Measurements from ENCODE around the gene DOP1A.
"Not testable (repeated sequence)": the region's sequence is repeated elsewhere in the genome, so short reads cannot be mapped to it uniquely, and the experiment has no call there.

The DOP1A gene

GRCh38 chr6:83180426-83180950 is 113.0 kb downstream of the DOP1A start:
- DNase-seq (ENCODE audit: extremely low spot score) = no peak

GRCh38 chr6:83182114-83182513 is 114.6 kb downstream of the DOP1A start:
- TF ChIP-seq CTBP1 (IDR thresholded peaks at IDR 0.05; ENCODE audit: borderline replicate concordance) (no peak), BHLHE40 (IDR thresholded peaks at IDR 0.05; ENCODE audit: borderline replicate concordance) (no peak), LEF1 (IDR thresholded peaks at IDR 0.05; ENCODE audit: borderline replicate concordance) (no peak), L3MBTL2 (conservative IDR thresholded peaks at IDR 0.05) (no peak), FOXK2 (IDR thresholded peaks at IDR 0.05) (no peak), ZNF384 (IDR thresholded peaks at IDR 0.05) (no peak), HDGF (IDR thresholded peaks at IDR 0.05; ENCODE audit: borderline replicate concordance) (no peak), ELF4 (IDR thresholded peaks at IDR 0.05) (no peak)
- TF ChIP-seq, protein P1, sequence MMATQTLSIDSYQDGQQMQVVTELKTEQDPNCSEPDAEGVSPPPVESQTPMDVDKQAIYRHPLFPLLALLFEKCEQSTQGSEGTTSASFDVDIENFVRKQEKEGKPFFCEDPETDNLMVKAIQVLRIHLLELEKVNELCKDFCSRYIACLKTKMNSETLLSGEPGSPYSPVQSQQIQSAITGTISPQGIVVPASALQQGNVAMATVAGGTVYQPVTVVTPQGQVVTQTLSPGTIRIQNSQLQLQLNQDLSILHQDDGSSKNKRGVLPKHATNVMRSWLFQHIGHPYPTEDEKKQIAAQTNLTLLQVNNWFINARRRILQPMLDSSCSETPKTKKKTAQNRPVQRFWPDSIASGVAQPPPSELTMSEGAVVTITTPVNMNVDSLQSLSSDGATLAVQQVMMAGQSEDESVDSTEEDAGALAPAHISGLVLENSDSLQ (IDR thresholded peaks at IDR 0.05) = no peak
- ChIA-PET POLR2A (interaction anchor here (1.3 kb wide), 1 partner anchor 11 kb away, joined by 4 read pairs; the partner anchor contains the start of genes PGM3 and RWDD2A), CTCF (no interaction called here)
- no peak for DNase-seq (ENCODE audit: extremely low spot score)

More at GRCh38 chr6:83180426-83180950, 113.0 kb downstream of the DOP1A start:
- TF ChIP-seq FOXA1 (IDR thresholded peaks at IDR 0.05) (no peak), FOXK2 (IDR thresholded peaks at IDR 0.05) (no peak), NFRKB (IDR thresholded peaks at IDR 0.05) (no peak), TARDBP (IDR thresholded peaks at IDR 0.05) (no peak), LEF1 (IDR thresholded peaks at IDR 0.05; ENCODE audit: borderline replicate concordance) (no peak), ZNF384 (IDR thresholded peaks at IDR 0.05) (no peak), CTBP1 (IDR thresholded peaks at IDR 0.05; ENCODE audit: borderline replicate concordance) (no peak), ARNT (IDR thresholded peaks at IDR 0.05) (no peak), SUZ12 (IDR thresholded peaks at IDR 0.05) (no peak), FOXM1 (IDR thresholded peaks at IDR 0.05; ENCODE audit: borderline replicate concordance) (no peak), BHLHE40 (IDR thresholded peaks at IDR 0.05; ENCODE audit: borderline replicate concordance) (no peak), SP1 (IDR thresholded peaks at IDR 0.05) (no peak), ELF4 (IDR thresholded peaks at IDR 0.05) (no peak), HDGF (IDR thresholded peaks at IDR 0.05; ENCODE audit: borderline replicate concordance) (no peak), L3MBTL2 (conservative IDR thresholded peaks at IDR 0.05) (no peak)
- TF ChIP-seq, protein P1 (IDR thresholded peaks at IDR 0.05) = no peak
- POLR2A ChIA-PET = no interaction called here
- CTCF ChIA-PET = no interaction called here

GRCh38 chr6:83183082-83183828 is 115.8 kb downstream of the DOP1A start:
- CTCF ChIA-PET = interaction anchor here (0.6 kb wide), 1 partner anchor 129 kb away, joined by 4 read pairs; no protein-coding TSS in a partner anchor
- TF ChIP-seq LEF1 (IDR thresholded peaks at IDR 0.05; ENCODE audit: borderline replicate concordance) = no peak
- POLR2A ChIA-PET = no interaction called here
- DNase-seq (ENCODE audit: extremely low spot score) = no peak

DNA sequence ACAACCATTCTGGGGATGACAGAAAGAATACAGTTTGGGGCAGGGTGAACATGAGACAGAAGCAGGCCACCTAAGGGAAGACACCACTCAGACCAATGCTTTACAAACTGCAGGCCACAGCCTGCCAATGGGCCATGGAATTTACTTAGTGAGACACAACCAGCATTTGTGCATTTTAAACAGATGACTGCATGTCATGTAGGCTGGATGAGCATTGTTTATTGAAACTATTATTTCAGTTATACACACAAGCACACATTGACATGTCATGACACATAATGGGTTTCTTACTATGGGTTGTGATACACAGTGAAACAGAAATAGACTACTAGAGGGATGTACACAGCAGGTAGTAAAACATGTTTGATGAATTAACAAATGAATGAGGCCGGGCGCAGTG is 117.6 kb downstream of the DOP1A start:
- no peak for DNase-seq (ENCODE audit: extremely low spot score)
- POLR2A ChIA-PET = no interaction called here
- TF ChIP-seq BHLHE40 (IDR thresholded peaks at IDR 0.05; ENCODE audit: borderline replicate concordance) (no peak), ELF4 (IDR thresholded peaks at IDR 0.05) (no peak), CTBP1 (IDR thresholded peaks at IDR 0.05; ENCODE audit: borderline replicate concordance) (no peak), HDGF (IDR thresholded peaks at IDR 0.05; ENCODE audit: borderline replicate concordance) (no peak), FOXM1 (IDR thresholded peaks at IDR 0.05; ENCODE audit: borderline replicate concordance) (no peak), TARDBP (IDR thresholded peaks at IDR 0.05) (no peak), L3MBTL2 (conservative IDR thresholded peaks at IDR 0.05) (no peak), FOXA1 (IDR thresholded peaks at IDR 0.05) (no peak), ZNF384 (IDR thresholded peaks at IDR 0.05) (no peak), ARNT (IDR thresholded peaks at IDR 0.05) (no peak), SUZ12 (IDR thresholded peaks at IDR 0.05) (no peak), SP1 (IDR thresholded peaks at IDR 0.05) (no peak)
- TF ChIP-seq, protein P1 (IDR thresholded peaks at IDR 0.05) = no peak
- CTCF ChIA-PET = no interaction called here

DNA sequence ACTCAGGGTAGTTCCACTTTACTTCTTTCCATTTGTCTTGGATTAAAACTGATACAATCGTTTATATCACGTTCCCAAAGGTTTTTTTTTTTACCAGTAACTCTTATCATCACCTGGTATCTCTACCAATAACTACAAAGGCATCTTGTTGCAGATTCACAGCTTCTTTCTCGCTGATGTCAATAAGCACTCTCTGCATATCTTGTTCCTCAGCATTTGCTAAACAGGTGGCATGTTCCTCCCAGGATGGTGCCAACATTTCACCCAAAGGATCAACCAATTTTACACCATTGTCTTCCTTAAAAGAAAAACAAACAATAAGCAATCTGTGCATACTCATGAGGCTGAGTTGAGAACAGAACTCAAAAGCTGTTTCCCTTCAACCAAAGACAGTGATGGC is 121.0 kb downstream of the DOP1A start:
- DNase-seq (ENCODE audit: extremely low spot score) = no peak
- TF ChIP-seq TARDBP (IDR thresholded peaks at IDR 0.05) (no peak), ELF4 (IDR thresholded peaks at IDR 0.05) (no peak), NFRKB (IDR thresholded peaks at IDR 0.05) (no peak), FOXM1 (IDR thresholded peaks at IDR 0.05; ENCODE audit: borderline replicate concordance) (no peak), L3MBTL2 (conservative IDR thresholded peaks at IDR 0.05) (no peak), SP1 (IDR thresholded peaks at IDR 0.05) (no peak), FOXA1 (IDR thresholded peaks at IDR 0.05) (no peak), ARNT (IDR thresholded peaks at IDR 0.05) (no peak), HDGF (IDR thresholded peaks at IDR 0.05; ENCODE audit: borderline replicate concordance) (no peak), SUZ12 (IDR thresholded peaks at IDR 0.05) (no peak), LEF1 (IDR thresholded peaks at IDR 0.05; ENCODE audit: borderline replicate concordance) (no peak), BHLHE40 (IDR thresholded peaks at IDR 0.05; ENCODE audit: borderline replicate concordance) (no peak), CTBP1 (IDR thresholded peaks at IDR 0.05; ENCODE audit: borderline replicate concordance) (no peak)
- CTCF ChIA-PET = no interaction called here
- POLR2A ChIA-PET = interaction anchor here (1.6 kb wide), 1 partner anchor 123 kb away, joined by 5 read pairs; the partner anchor contains the start of gene UBE3D

GRCh38 chr6:83190626-83191025 is 123.2 kb downstream of the DOP1A start:
- DNase-seq (ENCODE audit: extremely low spot score) = no peak
- TF ChIP-seq ARNT (IDR thresholded peaks at IDR 0.05) = no peak
- no peak for TF ChIP-seq FOXM1 (IDR thresholded peaks at IDR 0.05; ENCODE audit: borderline replicate concordance)
- no peak for TF ChIP-seq FOXK2 (IDR thresholded peaks at IDR 0.05)
- no peak for TF ChIP-seq LEF1 (IDR thresholded peaks at IDR 0.05; ENCODE audit: borderline replicate concordance)
- TF ChIP-seq, protein P1 (IDR thresholded peaks at IDR 0.05) = no peak
- no peak for TF ChIP-seq SUZ12 (IDR thresholded peaks at IDR 0.05)
- TF ChIP-seq ELF4 (IDR thresholded peaks at IDR 0.05) = no peak
- TF ChIP-seq ZNF384 (IDR thresholded peaks at IDR 0.05) = no peak
- TF ChIP-seq NFRKB (IDR thresholded peaks at IDR 0.05) = no peak
- TF ChIP-seq HDGF (IDR thresholded peaks at IDR 0.05; ENCODE audit: borderline replicate concordance) = no peak
- no peak for TF ChIP-seq TARDBP (IDR thresholded peaks at IDR 0.05)
- TF ChIP-seq SP1 (IDR thresholded peaks at IDR 0.05) = no peak
- no peak for TF ChIP-seq L3MBTL2 (conservative IDR thresholded peaks at IDR 0.05)
- TF ChIP-seq BHLHE40 (IDR thresholded peaks at IDR 0.05; ENCODE audit: borderline replicate concordance) = no peak
- no peak for TF ChIP-seq CTBP1 (IDR thresholded peaks at IDR 0.05; ENCODE audit: borderline replicate concordance)
- POLR2A ChIA-PET = no interaction called here
- CTCF ChIA-PET = no interaction called here

DNA sequence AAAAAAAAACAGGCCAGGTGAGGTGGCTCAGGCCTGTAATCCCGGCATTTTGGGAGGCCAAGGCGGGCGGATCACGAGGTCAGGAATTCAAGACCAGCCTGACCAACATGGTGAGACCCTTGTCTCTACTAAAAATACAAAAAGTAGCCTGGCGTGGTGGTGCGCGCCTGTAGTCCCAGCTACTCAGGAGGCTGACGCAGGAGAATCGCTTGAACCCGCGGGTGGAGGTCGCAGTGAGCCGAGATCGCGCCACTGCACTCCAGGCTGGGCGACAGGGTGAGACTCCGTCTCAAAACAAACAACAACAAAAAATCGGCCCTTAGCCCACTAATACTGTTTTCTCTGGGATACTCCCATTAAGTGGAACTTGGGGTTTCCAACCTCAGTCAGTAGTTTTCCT is 124.5 kb downstream of the DOP1A start:
- CTCF ChIA-PET; DNase-seq (ENCODE audit: extremely low spot score); POLR2A ChIA-PET: not testable (repeated sequence)
